HFFc6 (cell line): ENCODE results near the gene PBX1. TPM values are rescaled to one million over a fixed set of nuclear protein-coding genes. Genes with fewer than 3 reads are reported as not detected.

Source experiments
- DNase-seq: peaks from one replicate; pipeline ENCODE4 v3.0.0-alpha.2; 2018
- H3K27ac Mint-ChIP-seq: 2 replicates; pipeline ENCODE4 v1.8.0; 2020; ENCODE audit warnings: mild to moderate bottlenecking, mixed read lengths
- H3K27me3 Mint-ChIP-seq: 2 replicates; pipeline ENCODE4 v1.8.0; 2021; ENCODE audit warnings: mild to moderate bottlenecking, moderate library complexity, mixed read lengths; ENCODE audit not compliant: insufficient read depth
- H3K36me3 Mint-ChIP-seq: 2 replicates; pipeline ENCODE4 v1.8.0; 2021; ENCODE audit warnings: low read depth, mixed read lengths
- H3K4me1 Mint-ChIP-seq: 2 replicates; pipeline ENCODE4 v1.8.0; 2020; ENCODE audit warnings: low read depth, mixed read lengths
- H3K4me3 Mint-ChIP-seq: 2 replicates; pipeline ENCODE4 v1.8.0; 2020; ENCODE audit warnings: mild to moderate bottlenecking, moderate library complexity, mixed read lengths
- H3K9me3 Mint-ChIP-seq: 2 replicates; pipeline ENCODE4 v1.8.0; 2020; ENCODE audit warnings: mild to moderate bottlenecking, mixed read lengths
- total RNA-seq, 6 experiments: library from RNA; stranded (reverse); fragmentation: NEBNext Ultra II Directional; extraction: Animal tissue kit (Norgen Biotek cat#: 25700); gene quantifications; 2 replicates in 1 of 6; 3 replicates in 5 of 6; pipeline ENCODE4 v1.2.3, GENCODE V29; 2021
- TF ChIP-seq, protein P1 (sequence below): fragments of 200-600 bp; sonication (generic); IDR thresholded peaks from 2 replicates; pipeline ENCODE4 v1.5.0; 2021; ENCODE audit warnings: antibody characterized with exemption, mild to moderate bottlenecking

Gene PBX1
- total RNA-seq, 6 experiments from 2014 or later = 35.4 to 42.3 (median 39.1) TPM

DNA sequence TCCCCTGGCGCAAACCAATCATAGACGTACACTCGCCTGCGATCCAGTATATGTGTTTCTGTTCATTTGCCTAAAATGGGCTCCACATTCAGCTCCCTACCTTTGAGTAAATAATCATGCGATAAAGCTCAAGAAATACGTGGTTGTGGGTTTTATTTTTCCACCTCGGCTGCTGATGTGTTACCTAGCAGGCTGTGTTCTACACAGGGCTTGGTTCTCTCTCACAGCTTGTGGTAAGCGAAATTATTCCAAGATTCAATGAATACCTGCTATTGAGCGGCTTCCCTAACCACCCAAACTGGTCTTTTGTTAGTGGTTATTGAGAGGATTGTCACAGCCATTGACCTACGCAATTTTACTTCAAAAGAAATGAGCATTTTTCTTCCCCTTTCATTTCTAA is 180.2 kb downstream of the PBX1 start:
- H3K27ac Mint-ChIP-seq = no peak overlapping the region
- no peak overlapping the region for H3K4me3 Mint-ChIP-seq
- no peaks in the 10 kb centered on the region for H3K9me3 Mint-ChIP-seq
- peaks cover 21% of the 10 kb centered on the region for H3K4me1 Mint-ChIP-seq
- TF ChIP-seq, protein P1, sequence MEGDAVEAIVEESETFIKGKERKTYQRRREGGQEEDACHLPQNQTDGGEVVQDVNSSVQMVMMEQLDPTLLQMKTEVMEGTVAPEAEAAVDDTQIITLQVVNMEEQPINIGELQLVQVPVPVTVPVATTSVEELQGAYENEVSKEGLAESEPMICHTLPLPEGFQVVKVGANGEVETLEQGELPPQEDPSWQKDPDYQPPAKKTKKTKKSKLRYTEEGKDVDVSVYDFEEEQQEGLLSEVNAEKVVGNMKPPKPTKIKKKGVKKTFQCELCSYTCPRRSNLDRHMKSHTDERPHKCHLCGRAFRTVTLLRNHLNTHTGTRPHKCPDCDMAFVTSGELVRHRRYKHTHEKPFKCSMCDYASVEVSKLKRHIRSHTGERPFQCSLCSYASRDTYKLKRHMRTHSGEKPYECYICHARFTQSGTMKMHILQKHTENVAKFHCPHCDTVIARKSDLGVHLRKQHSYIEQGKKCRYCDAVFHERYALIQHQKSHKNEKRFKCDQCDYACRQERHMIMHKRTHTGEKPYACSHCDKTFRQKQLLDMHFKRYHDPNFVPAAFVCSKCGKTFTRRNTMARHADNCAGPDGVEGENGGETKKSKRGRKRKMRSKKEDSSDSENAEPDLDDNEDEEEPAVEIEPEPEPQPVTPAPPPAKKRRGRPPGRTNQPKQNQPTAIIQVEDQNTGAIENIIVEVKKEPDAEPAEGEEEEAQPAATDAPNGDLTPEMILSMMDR = no peak
- H3K27me3 Mint-ChIP-seq = no peaks in the 10 kb centered on the region
- H3K36me3 Mint-ChIP-seq = no peaks in the 10 kb centered on the region
- no peak for DNase-seq

DNA sequence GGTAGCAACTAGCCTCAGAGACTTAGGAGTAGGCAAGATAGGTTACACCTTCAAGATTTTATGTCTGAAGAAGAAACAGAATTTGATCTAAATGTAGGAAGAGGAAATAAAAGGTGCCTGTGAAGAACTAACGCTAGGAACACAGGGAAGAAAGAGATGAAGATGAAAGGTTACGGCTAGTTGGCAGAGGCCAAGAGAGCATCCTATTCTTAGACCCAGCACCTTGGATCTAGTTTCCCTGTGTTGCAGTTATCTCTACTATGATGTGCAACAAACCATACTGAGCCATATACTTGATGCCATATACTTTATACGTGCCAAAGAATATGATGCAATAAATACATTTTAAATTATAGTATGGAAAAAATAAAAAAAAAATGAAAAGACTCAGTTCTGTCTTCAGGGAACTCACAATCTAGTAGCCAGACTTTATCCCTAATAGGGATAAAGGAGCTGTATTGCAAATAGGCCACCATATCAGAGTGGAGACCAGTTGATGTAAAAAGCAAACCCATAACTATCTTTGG is 181.1 kb downstream of the PBX1 start:
- no peak for DNase-seq
- Mint-ChIP-seq H3K36me3 (peaks cover 4% of the 10 kb centered on the region; the same call in 1 of the 2 replicates), H3K4me1 (peaks cover 20% of the 10 kb centered on the region), H3K27ac (no peak overlapping the region), H3K27me3 (no peaks in the 10 kb centered on the region), H3K4me3 (no peak overlapping the region), H3K9me3 (no peaks in the 10 kb centered on the region)
- TF ChIP-seq, protein P1 = no peak

DNA sequence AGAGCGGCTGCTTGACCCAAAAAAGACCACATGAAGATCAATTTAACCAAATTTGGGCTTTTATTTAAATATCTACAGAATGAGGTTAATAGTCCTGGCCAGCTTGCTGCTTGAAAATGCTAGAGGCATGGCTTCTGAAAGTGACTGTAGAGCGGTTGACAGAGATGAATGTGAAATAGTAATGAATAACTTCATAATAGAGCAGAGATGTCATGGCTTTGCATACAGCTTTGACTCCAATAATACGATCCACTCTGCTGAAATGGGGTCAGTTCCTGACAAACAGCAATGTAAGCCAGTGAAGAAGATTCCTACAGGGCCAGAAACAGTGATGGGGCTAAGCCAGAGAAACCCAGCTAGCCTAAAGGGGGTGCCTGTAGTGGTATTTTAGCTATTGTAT is 183.8 kb downstream of the PBX1 start:
- no peaks in the 10 kb centered on the region for H3K27me3 Mint-ChIP-seq
- no peaks in the 10 kb centered on the region for H3K9me3 Mint-ChIP-seq
- no peak overlapping the region for H3K4me3 Mint-ChIP-seq
- DNase-seq = no peak
- H3K27ac Mint-ChIP-seq = no peak overlapping the region
- peaks cover 4% of the 10 kb centered on the region; the same call in 1 of the 2 replicates for H3K36me3 Mint-ChIP-seq
- TF ChIP-seq, protein P1 = no peak
- H3K4me1 Mint-ChIP-seq = peaks cover 15% of the 10 kb centered on the region

DNA sequence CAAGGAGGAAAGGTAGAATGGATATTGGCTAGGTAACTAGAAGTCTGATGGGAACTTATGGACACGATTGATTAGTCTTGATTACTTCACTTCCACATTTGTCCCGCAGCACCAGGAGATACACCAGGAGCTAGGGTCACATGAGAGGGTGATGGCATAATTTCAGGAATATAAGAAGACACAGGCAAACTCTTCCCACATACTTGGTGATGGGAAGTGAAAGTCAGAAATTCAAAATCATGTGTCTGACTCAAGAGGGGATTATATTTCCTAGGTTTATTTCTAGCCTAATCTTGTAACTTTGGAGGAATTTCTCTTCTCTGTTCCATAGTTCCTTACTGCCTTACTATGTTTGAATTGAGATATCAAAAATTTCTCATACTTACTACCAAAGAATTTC is 185.0 kb downstream of the PBX1 start:
- no peaks in the 10 kb centered on the region for H3K27me3 Mint-ChIP-seq
- TF ChIP-seq, protein P1 = no peak
- H3K4me1 Mint-ChIP-seq = peaks cover 28% of the 10 kb centered on the region
- no peak overlapping the region for H3K27ac Mint-ChIP-seq
- no peaks in the 10 kb centered on the region for H3K9me3 Mint-ChIP-seq
- H3K4me3 Mint-ChIP-seq = no peak overlapping the region
- H3K36me3 Mint-ChIP-seq = peaks cover 4% of the 10 kb centered on the region; the same call in 1 of the 2 replicates
- no peak for DNase-seq

DNA sequence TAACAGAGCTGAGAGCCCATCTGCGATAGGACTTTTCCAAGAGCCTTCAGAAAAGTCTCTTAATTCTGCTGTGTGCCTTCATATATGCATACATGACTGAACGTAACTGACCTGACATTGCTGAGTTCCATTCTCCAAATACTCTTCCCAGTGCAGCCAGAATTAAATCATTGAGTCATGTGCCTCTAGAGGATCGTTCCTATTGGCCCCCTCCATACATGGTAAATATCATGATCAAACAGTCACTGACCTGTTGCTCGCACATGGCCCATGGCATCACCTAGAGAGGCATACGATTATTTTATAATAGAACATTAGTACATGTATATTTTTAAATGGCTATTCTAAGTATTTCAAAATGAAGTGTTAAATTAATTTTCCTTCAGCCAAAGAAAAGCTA is 186.8 kb downstream of the PBX1 start:
- Mint-ChIP-seq H3K4me1 (peaks cover 45% of the 10 kb centered on the region), H3K9me3 (no peaks in the 10 kb centered on the region), H3K27ac (no peak overlapping the region), H3K4me3 (no peak overlapping the region), H3K27me3 (no peaks in the 10 kb centered on the region), H3K36me3 (peaks cover 4% of the 10 kb centered on the region; the same call in 1 of the 2 replicates)
- DNase-seq = no peak
- TF ChIP-seq, protein P1 = no peak
